H9 (cell line): ENCODE results near the gene UTF1. TPM values are rescaled to one million over a fixed set of nuclear protein-coding genes. Genes with fewer than 3 reads are reported as not detected.

Experiments
- DNase-seq: peaks from one replicate; pipeline ENCODE4 v3.0.0-alpha.2; 2017
- H2AFZ ChIP-seq: one replicate; pipeline ENCODE4 v1.6.1; 2013; ENCODE audit warnings: mild to moderate bottlenecking, low read length, control low read depth, moderate library complexity
- H2AK5ac ChIP-seq: 2 replicates; pipeline ENCODE4 v1.6.1; 2013; ENCODE audit warnings: low read length, control low read depth, mixed read lengths; ENCODE audit not compliant: insufficient read length
- H2BK120ac ChIP-seq: one replicate; pipeline ENCODE4 v1.6.1; 2013; ENCODE audit warnings: low read depth, mild to moderate bottlenecking, low read length, control low read depth, inconsistent platforms; ENCODE audit not compliant: poor library complexity, severe bottlenecking
- H2BK12ac ChIP-seq: 2 replicates; pipeline ENCODE4 v1.6.1; 2013; ENCODE audit warnings: low read length, control low read depth, mixed read lengths, low read depth; ENCODE audit not compliant: insufficient read length
- H2BK15ac ChIP-seq: 2 replicates; pipeline ENCODE4 v1.6.1; 2013; ENCODE audit warnings: low read depth, low read length, control low read depth
- H2BK20ac ChIP-seq: one replicate; pipeline ENCODE4 v1.6.1; 2013; ENCODE audit warnings: low read depth, mild to moderate bottlenecking, low read length, control low read depth, inconsistent platforms; ENCODE audit not compliant: poor library complexity, severe bottlenecking
- H2BK5ac ChIP-seq: 2 replicates; pipeline ENCODE4 v1.6.1; 2013; ENCODE audit warnings: low read length, control low read depth, mixed read lengths; ENCODE audit not compliant: insufficient read length
- H3K14ac ChIP-seq: 2 replicates; pipeline ENCODE4 v1.6.1; 2013; ENCODE audit warnings: low read length, control low read depth; ENCODE audit not compliant: insufficient read depth
- H3K18ac ChIP-seq: 2 replicates; pipeline ENCODE4 v1.6.1; 2013; ENCODE audit warnings: low read depth, mild to moderate bottlenecking, mixed read lengths, low read length, control low read depth; ENCODE audit not compliant: insufficient read length
- H3K23ac ChIP-seq: 2 replicates; pipeline ENCODE4 v1.6.1; 2013; ENCODE audit warnings: low read length, control low read depth, mixed read lengths, low read depth; ENCODE audit not compliant: insufficient read length
- H3K23me2 ChIP-seq: 2 replicates; pipeline ENCODE4 v1.6.1; 2013; ENCODE audit warnings: low read depth, mild to moderate bottlenecking, mixed read lengths, low read length, control low read depth; ENCODE audit not compliant: insufficient read length, poor library complexity, severe bottlenecking
- H3K27ac ChIP-seq: 2 replicates; pipeline ENCODE4 v1.5.1; 2013; ENCODE audit warnings: low read length, control low read depth, mixed read lengths, low read depth; ENCODE audit not compliant: insufficient read length
- H3K27me3 ChIP-seq: 2 replicates; pipeline ENCODE4 v1.6.1; 2013; ENCODE audit warnings: low read length, control low read depth, inconsistent platforms; ENCODE audit not compliant: insufficient read depth
- H3K4ac ChIP-seq: 2 replicates; pipeline ENCODE4 v1.6.1; 2013; ENCODE audit warnings: low read depth, mild to moderate bottlenecking, control low read depth, inconsistent platforms, low read length, moderate library complexity
- H3K4me1 ChIP-seq: 2 replicates; pipeline ENCODE4 v1.6.1; 2013; ENCODE audit warnings: low read length, control low read depth, inconsistent platforms; ENCODE audit not compliant: insufficient read depth
- H3K4me2 ChIP-seq: 2 replicates; pipeline ENCODE4 v1.6.1; 2013; ENCODE audit warnings: low read length, control low read depth, mixed read lengths; ENCODE audit not compliant: insufficient read length, insufficient read depth
- H3K56ac ChIP-seq: 2 replicates; pipeline ENCODE4 v1.6.1; 2013; ENCODE audit warnings: low read depth, mild to moderate bottlenecking, mixed read lengths, low read length, control low read depth; ENCODE audit not compliant: insufficient read length
- H3K79me1 ChIP-seq: 2 replicates; pipeline ENCODE4 v1.6.1; 2013; ENCODE audit warnings: low read depth, mild to moderate bottlenecking, moderate library complexity, low read length, control low read depth, inconsistent platforms; ENCODE audit not compliant: insufficient read depth, poor library complexity, severe bottlenecking
- H3K79me2 ChIP-seq: 2 replicates; pipeline ENCODE4 v1.6.1; 2013; ENCODE audit warnings: low read length, control low read depth, inconsistent platforms; ENCODE audit not compliant: insufficient read depth
- H3K9ac ChIP-seq: 2 replicates; pipeline ENCODE4 v1.6.1; 2013; ENCODE audit warnings: low read length, control low read depth, mixed read lengths; ENCODE audit not compliant: insufficient read length; ENCODE audit errors: extremely low read depth
- H3K9me3 ChIP-seq: one replicate; pipeline ENCODE4 v1.6.1; 2013; ENCODE audit warnings: low read depth, low read length, inconsistent platforms; ENCODE audit not compliant: control insufficient read depth
- H3T11ph ChIP-seq: one replicate; pipeline ENCODE4 v1.6.1; 2013; ENCODE audit warnings: mild to moderate bottlenecking, low read length, control low read depth, inconsistent platforms
- H4K20me1 ChIP-seq: one replicate; pipeline ENCODE4 v1.6.1; 2013; ENCODE audit not compliant: control insufficient read depth, insufficient read length, insufficient read depth
- H4K5ac ChIP-seq: 2 replicates; pipeline ENCODE4 v1.6.1; 2013; ENCODE audit warnings: low read depth, mild to moderate bottlenecking, mixed read lengths, low read length, control low read depth; ENCODE audit not compliant: insufficient read length
- H4K8ac ChIP-seq: replicated peaks from 2 replicates; pipeline ENCODE4 v1.6.1; 2013; ENCODE audit warnings: low read length, control low read depth, mixed read lengths, low read depth; ENCODE audit not compliant: insufficient read length
- H4K91ac ChIP-seq: 2 replicates; pipeline ENCODE4 v1.6.1; 2013; ENCODE audit warnings: low read depth, mild to moderate bottlenecking, moderate library complexity, mixed read lengths, low read length, control low read depth; ENCODE audit not compliant: insufficient read length
- H3K27ac Mint-ChIP-seq, 3 experiments: 2 replicates in 2 of 3; 3 replicates in 1 of 3; pipeline ENCODE4 v1.8.0; 2020 to 2021; ENCODE audit warnings: mixed read lengths in 3 of 3, mild to moderate bottlenecking in 1 of 3, moderate library complexity in 1 of 3
- H3K27me3 Mint-ChIP-seq: 2 replicates; pipeline ENCODE4 v1.8.0; 2021; ENCODE audit warnings: low read depth, mild to moderate bottlenecking, moderate library complexity, mixed read lengths
- H3K36me3 Mint-ChIP-seq, 3 experiments: 2 replicates in 2 of 3; 3 replicates in 1 of 3; pipeline ENCODE4 v1.8.0; 2020 to 2021; ENCODE audit warnings: low read depth in 3 of 3, mixed read lengths in 3 of 3; ENCODE audit not compliant: insufficient read depth in 1 of 3
- H3K4me1 Mint-ChIP-seq, 2 experiments: 2 replicates each; pipeline ENCODE4 v1.8.0; 2020; ENCODE audit warnings: mixed read lengths in 2 of 2
- H3K4me3 Mint-ChIP-seq, 2 experiments: 2 replicates in 1 of 2; 3 replicates in 1 of 2; pipeline ENCODE4 v1.8.0; 2020 to 2021; ENCODE audit warnings: mild to moderate bottlenecking in 2 of 2, mixed read lengths in 2 of 2, moderate library complexity in 1 of 2
- H3K9me3 Mint-ChIP-seq, 2 experiments: 2 replicates in 1 of 2; 3 replicates in 1 of 2; pipeline ENCODE4 v1.8.0; 2020; ENCODE audit warnings: mild to moderate bottlenecking in 2 of 2, mixed read lengths in 2 of 2, moderate library complexity in 1 of 2
- WGBS: extraction: QIAGEN DNeasy Blood & Tissue Kit; methylation state at CpG from one replicate; pipeline ENCODE4 v1.1.7; 2013; ENCODE audit warnings: missing lambda C conversion rate, low lambda C conversion rate, mixed read lengths; ENCODE audit not compliant: insufficient read length; ENCODE audit errors: extremely low coverage; 5-methylcytosine and 5-hydroxymethylcytosine counted together
- total RNA-seq: library from RNA; stranded (reverse); gene quantifications from 2 replicates; pipeline ENCODE4 v1.2.1, GENCODE V29; 2021
- TF ChIP-seq, protein P1 (sequence below): fragments of 200-600 bp; sonication (generic); conservative IDR thresholded peaks from 3 replicates; pipeline ENCODE4 v1.8.0; 2021; ENCODE audit warnings: antibody characterized with exemption, mild to moderate bottlenecking

Gene UTF1
- total RNA-seq, 1 experiment from 2014 or later: 31.5 TPM

DNA sequence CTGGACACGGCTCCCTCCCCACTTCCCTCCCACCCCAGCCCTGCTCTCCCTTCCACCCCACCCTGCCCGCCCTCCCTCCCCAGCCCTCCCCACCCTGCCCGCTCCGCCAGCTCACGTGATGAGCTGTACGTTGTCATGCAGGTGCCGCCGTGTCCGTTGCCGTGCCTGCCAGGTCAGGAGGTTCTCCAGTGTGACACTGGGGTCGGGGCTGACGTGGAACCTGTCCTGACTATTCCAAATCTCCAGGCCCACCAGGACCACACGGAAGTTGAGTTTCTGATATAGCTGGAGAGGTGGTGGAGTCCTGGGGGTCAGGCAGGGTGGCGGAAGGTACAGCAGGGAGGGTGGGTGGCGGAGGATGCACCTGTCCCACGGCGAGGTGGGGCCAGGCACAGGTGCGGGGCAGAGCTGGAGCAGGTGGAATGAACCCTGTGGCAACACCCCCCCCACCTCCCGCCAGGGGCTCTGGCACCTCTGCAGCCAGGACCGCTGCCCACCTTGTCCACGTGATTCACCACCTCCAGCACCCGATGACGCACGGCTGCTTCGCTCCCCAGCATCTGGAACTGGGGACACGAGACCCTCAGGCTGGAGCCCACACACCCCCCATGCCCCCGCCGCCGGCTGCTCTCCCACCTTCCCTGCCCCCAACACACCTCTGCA, 42.4 kb downstream of the UTF1 start:
- no peaks in the 10 kb centered on the region for H3K79me1 ChIP-seq
- DNase-seq: no peak
- peaks cover 0 to 7% of the 10 kb centered on the region in 2 experiments; a peak in 3 of 4 replicates for H3K4me1 Mint-ChIP-seq
- no peaks in the 10 kb centered on the region for H3K79me2 ChIP-seq
- TF ChIP-seq, protein P1, sequence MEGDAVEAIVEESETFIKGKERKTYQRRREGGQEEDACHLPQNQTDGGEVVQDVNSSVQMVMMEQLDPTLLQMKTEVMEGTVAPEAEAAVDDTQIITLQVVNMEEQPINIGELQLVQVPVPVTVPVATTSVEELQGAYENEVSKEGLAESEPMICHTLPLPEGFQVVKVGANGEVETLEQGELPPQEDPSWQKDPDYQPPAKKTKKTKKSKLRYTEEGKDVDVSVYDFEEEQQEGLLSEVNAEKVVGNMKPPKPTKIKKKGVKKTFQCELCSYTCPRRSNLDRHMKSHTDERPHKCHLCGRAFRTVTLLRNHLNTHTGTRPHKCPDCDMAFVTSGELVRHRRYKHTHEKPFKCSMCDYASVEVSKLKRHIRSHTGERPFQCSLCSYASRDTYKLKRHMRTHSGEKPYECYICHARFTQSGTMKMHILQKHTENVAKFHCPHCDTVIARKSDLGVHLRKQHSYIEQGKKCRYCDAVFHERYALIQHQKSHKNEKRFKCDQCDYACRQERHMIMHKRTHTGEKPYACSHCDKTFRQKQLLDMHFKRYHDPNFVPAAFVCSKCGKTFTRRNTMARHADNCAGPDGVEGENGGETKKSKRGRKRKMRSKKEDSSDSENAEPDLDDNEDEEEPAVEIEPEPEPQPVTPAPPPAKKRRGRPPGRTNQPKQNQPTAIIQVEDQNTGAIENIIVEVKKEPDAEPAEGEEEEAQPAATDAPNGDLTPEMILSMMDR: no peak
- H3K36me3 Mint-ChIP-seq: no peaks in the 10 kb centered on the region
- no peak overlapping the region for H3K4me3 Mint-ChIP-seq
- no peak overlapping the region for H2BK12ac ChIP-seq
- H3K9me3 ChIP-seq: no peaks in the 10 kb centered on the region
- no peak overlapping the region for H2AK5ac ChIP-seq
- H3T11ph ChIP-seq: no peak overlapping the region
- no peak overlapping the region for H2AFZ ChIP-seq
- H3K9ac ChIP-seq: no peak overlapping the region
- WGBS: no CpG with 5 or more reads among the region's 29 CpGs
- H3K4ac ChIP-seq: no peak overlapping the region
- H2BK120ac ChIP-seq: no peak overlapping the region
- H3K27ac ChIP-seq: no peak overlapping the region
- H3K23ac ChIP-seq: no peak overlapping the region
- H4K8ac ChIP-seq: no peak overlapping the region
- peaks cover 11% of the 10 kb centered on the region for H3K27me3 Mint-ChIP-seq
- no peaks in the 10 kb centered on the region for H3K9me3 Mint-ChIP-seq
- no peaks in the 10 kb centered on the region for H4K20me1 ChIP-seq
- H2BK20ac ChIP-seq: no peak overlapping the region
- no peak overlapping the region for H3K14ac ChIP-seq
- H3K27me3 ChIP-seq: no peaks in the 10 kb centered on the region; the same call in 1 of the 2 replicates
- H3K4me1 ChIP-seq: no peaks in the 10 kb centered on the region
- H3K23me2 ChIP-seq: peaks cover 7% of the 10 kb centered on the region
- H2BK15ac ChIP-seq: no peak overlapping the region
- no peak overlapping the region for H4K91ac ChIP-seq
- no peak overlapping the region for H2BK5ac ChIP-seq
- H3K18ac ChIP-seq: no peak overlapping the region
- no peak overlapping the region for H3K56ac ChIP-seq
- H3K27ac Mint-ChIP-seq: no peak overlapping the region
- H3K4me2 ChIP-seq: no peak overlapping the region
- no peak overlapping the region for H4K5ac ChIP-seq
